H9 (cell line): ENCODE data around the gene SHE. TPM values are rescaled to one million over a fixed set of nuclear protein-coding genes. Genes with fewer than 3 reads are reported as not detected.

Experiments
- DNase-seq: peaks from one replicate; pipeline ENCODE4 v3.0.0-alpha.2; 2017
- H2AFZ ChIP-seq: one replicate; pipeline ENCODE4 v1.6.1; 2013; ENCODE audit warnings: mild to moderate bottlenecking, low read length, control low read depth, moderate library complexity
- H2AK5ac ChIP-seq: 2 replicates; pipeline ENCODE4 v1.6.1; 2013; ENCODE audit warnings: low read length, control low read depth, mixed read lengths; ENCODE audit not compliant: insufficient read length
- H2BK120ac ChIP-seq: one replicate; pipeline ENCODE4 v1.6.1; 2013; ENCODE audit warnings: low read depth, mild to moderate bottlenecking, low read length, control low read depth, inconsistent platforms; ENCODE audit not compliant: poor library complexity, severe bottlenecking
- H2BK12ac ChIP-seq: 2 replicates; pipeline ENCODE4 v1.6.1; 2013; ENCODE audit warnings: low read length, control low read depth, mixed read lengths, low read depth; ENCODE audit not compliant: insufficient read length
- H2BK15ac ChIP-seq: 2 replicates; pipeline ENCODE4 v1.6.1; 2013; ENCODE audit warnings: low read depth, low read length, control low read depth
- H2BK20ac ChIP-seq: one replicate; pipeline ENCODE4 v1.6.1; 2013; ENCODE audit warnings: low read depth, mild to moderate bottlenecking, low read length, control low read depth, inconsistent platforms; ENCODE audit not compliant: poor library complexity, severe bottlenecking
- H2BK5ac ChIP-seq: 2 replicates; pipeline ENCODE4 v1.6.1; 2013; ENCODE audit warnings: low read length, control low read depth, mixed read lengths; ENCODE audit not compliant: insufficient read length
- H3K14ac ChIP-seq: 2 replicates; pipeline ENCODE4 v1.6.1; 2013; ENCODE audit warnings: low read length, control low read depth; ENCODE audit not compliant: insufficient read depth
- H3K18ac ChIP-seq: 2 replicates; pipeline ENCODE4 v1.6.1; 2013; ENCODE audit warnings: low read depth, mild to moderate bottlenecking, mixed read lengths, low read length, control low read depth; ENCODE audit not compliant: insufficient read length
- H3K23ac ChIP-seq: 2 replicates; pipeline ENCODE4 v1.6.1; 2013; ENCODE audit warnings: low read length, control low read depth, mixed read lengths, low read depth; ENCODE audit not compliant: insufficient read length
- H3K23me2 ChIP-seq: 2 replicates; pipeline ENCODE4 v1.6.1; 2013; ENCODE audit warnings: low read depth, mild to moderate bottlenecking, mixed read lengths, low read length, control low read depth; ENCODE audit not compliant: insufficient read length, poor library complexity, severe bottlenecking
- H3K27ac ChIP-seq: 2 replicates; pipeline ENCODE4 v1.5.1; 2013; ENCODE audit warnings: low read length, control low read depth, mixed read lengths, low read depth; ENCODE audit not compliant: insufficient read length
- H3K27me3 ChIP-seq: 2 replicates; pipeline ENCODE4 v1.6.1; 2013; ENCODE audit warnings: low read length, control low read depth, inconsistent platforms; ENCODE audit not compliant: insufficient read depth
- H3K4ac ChIP-seq: 2 replicates; pipeline ENCODE4 v1.6.1; 2013; ENCODE audit warnings: low read depth, mild to moderate bottlenecking, control low read depth, inconsistent platforms, low read length, moderate library complexity
- H3K4me1 ChIP-seq: 2 replicates; pipeline ENCODE4 v1.6.1; 2013; ENCODE audit warnings: low read length, control low read depth, inconsistent platforms; ENCODE audit not compliant: insufficient read depth
- H3K4me2 ChIP-seq: 2 replicates; pipeline ENCODE4 v1.6.1; 2013; ENCODE audit warnings: low read length, control low read depth, mixed read lengths; ENCODE audit not compliant: insufficient read length, insufficient read depth
- H3K56ac ChIP-seq: 2 replicates; pipeline ENCODE4 v1.6.1; 2013; ENCODE audit warnings: low read depth, mild to moderate bottlenecking, mixed read lengths, low read length, control low read depth; ENCODE audit not compliant: insufficient read length
- H3K79me1 ChIP-seq: 2 replicates; pipeline ENCODE4 v1.6.1; 2013; ENCODE audit warnings: low read depth, mild to moderate bottlenecking, moderate library complexity, low read length, control low read depth, inconsistent platforms; ENCODE audit not compliant: insufficient read depth, poor library complexity, severe bottlenecking
- H3K79me2 ChIP-seq: 2 replicates; pipeline ENCODE4 v1.6.1; 2013; ENCODE audit warnings: low read length, control low read depth, inconsistent platforms; ENCODE audit not compliant: insufficient read depth
- H3K9ac ChIP-seq: 2 replicates; pipeline ENCODE4 v1.6.1; 2013; ENCODE audit warnings: low read length, control low read depth, mixed read lengths; ENCODE audit not compliant: insufficient read length; ENCODE audit errors: extremely low read depth
- H3K9me3 ChIP-seq: one replicate; pipeline ENCODE4 v1.6.1; 2013; ENCODE audit warnings: low read depth, low read length, inconsistent platforms; ENCODE audit not compliant: control insufficient read depth
- H3T11ph ChIP-seq: one replicate; pipeline ENCODE4 v1.6.1; 2013; ENCODE audit warnings: mild to moderate bottlenecking, low read length, control low read depth, inconsistent platforms
- H4K20me1 ChIP-seq: one replicate; pipeline ENCODE4 v1.6.1; 2013; ENCODE audit not compliant: control insufficient read depth, insufficient read length, insufficient read depth
- H4K5ac ChIP-seq: 2 replicates; pipeline ENCODE4 v1.6.1; 2013; ENCODE audit warnings: low read depth, mild to moderate bottlenecking, mixed read lengths, low read length, control low read depth; ENCODE audit not compliant: insufficient read length
- H4K8ac ChIP-seq: replicated peaks from 2 replicates; pipeline ENCODE4 v1.6.1; 2013; ENCODE audit warnings: low read length, control low read depth, mixed read lengths, low read depth; ENCODE audit not compliant: insufficient read length
- H4K91ac ChIP-seq: 2 replicates; pipeline ENCODE4 v1.6.1; 2013; ENCODE audit warnings: low read depth, mild to moderate bottlenecking, moderate library complexity, mixed read lengths, low read length, control low read depth; ENCODE audit not compliant: insufficient read length
- H3K27ac Mint-ChIP-seq, 3 experiments: 2 replicates in 2 of 3; 3 replicates in 1 of 3; pipeline ENCODE4 v1.8.0; 2020 to 2021; ENCODE audit warnings: mixed read lengths in 3 of 3, mild to moderate bottlenecking in 1 of 3, moderate library complexity in 1 of 3
- H3K27me3 Mint-ChIP-seq: 2 replicates; pipeline ENCODE4 v1.8.0; 2021; ENCODE audit warnings: low read depth, mild to moderate bottlenecking, moderate library complexity, mixed read lengths
- H3K36me3 Mint-ChIP-seq, 3 experiments: 2 replicates in 2 of 3; 3 replicates in 1 of 3; pipeline ENCODE4 v1.8.0; 2020 to 2021; ENCODE audit warnings: low read depth in 3 of 3, mixed read lengths in 3 of 3; ENCODE audit not compliant: insufficient read depth in 1 of 3
- H3K4me1 Mint-ChIP-seq, 2 experiments: 2 replicates each; pipeline ENCODE4 v1.8.0; 2020; ENCODE audit warnings: mixed read lengths in 2 of 2
- H3K4me3 Mint-ChIP-seq, 2 experiments: 2 replicates in 1 of 2; 3 replicates in 1 of 2; pipeline ENCODE4 v1.8.0; 2020 to 2021; ENCODE audit warnings: mild to moderate bottlenecking in 2 of 2, mixed read lengths in 2 of 2, moderate library complexity in 1 of 2
- H3K9me3 Mint-ChIP-seq, 2 experiments: 2 replicates in 1 of 2; 3 replicates in 1 of 2; pipeline ENCODE4 v1.8.0; 2020; ENCODE audit warnings: mild to moderate bottlenecking in 2 of 2, mixed read lengths in 2 of 2, moderate library complexity in 1 of 2
- WGBS: extraction: QIAGEN DNeasy Blood & Tissue Kit; methylation state at CpG from one replicate; pipeline ENCODE4 v1.1.7; 2013; ENCODE audit warnings: missing lambda C conversion rate, low lambda C conversion rate, mixed read lengths; ENCODE audit not compliant: insufficient read length; ENCODE audit errors: extremely low coverage; 5-methylcytosine and 5-hydroxymethylcytosine counted together
- total RNA-seq: library from RNA; stranded (reverse); gene quantifications from 2 replicates; pipeline ENCODE4 v1.2.1, GENCODE V29; 2021
- TF ChIP-seq, protein P1 (sequence below): fragments of 200-600 bp; sonication (generic); conservative IDR thresholded peaks from 3 replicates; pipeline ENCODE4 v1.8.0; 2021; ENCODE audit warnings: antibody characterized with exemption, mild to moderate bottlenecking

The SHE gene
- total RNA-seq, 1 experiment from 2014 or later = 0.48 TPM

DNA sequence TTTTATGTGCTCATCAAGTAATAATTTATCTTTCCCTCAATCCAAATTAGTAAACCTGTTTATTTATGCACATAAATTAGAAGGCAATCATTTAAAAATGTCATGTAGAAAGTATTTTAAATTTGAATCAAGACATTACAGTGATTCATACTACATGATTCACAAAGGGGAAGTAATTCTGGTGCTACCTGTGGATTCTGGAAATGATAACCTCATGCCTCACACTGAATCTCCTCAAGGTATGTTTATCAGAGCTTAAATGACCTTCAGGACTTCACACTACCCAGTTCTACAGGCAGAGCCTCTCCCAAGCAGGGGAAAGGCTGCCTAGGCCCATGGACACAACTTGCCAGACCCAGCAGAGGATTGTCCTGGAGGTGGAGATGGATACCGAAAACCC, 25.4 kb downstream of the SHE start:
- Histone ChIP-seq H4K5ac (no peak overlapping the region), H4K20me1 (no peaks in the 10 kb centered on the region), H3K9ac (no peak overlapping the region), H2BK20ac (no peak overlapping the region), H3K18ac (no peak overlapping the region), H3K27me3 (no peaks in the 10 kb centered on the region), H3K4me2 (no peak overlapping the region), H2BK12ac (no peak overlapping the region), H2BK120ac (no peak overlapping the region), H2AK5ac (no peak overlapping the region), H2AFZ (no peak overlapping the region), H3K27ac (no peak overlapping the region), H3T11ph (no peak overlapping the region), H4K8ac (no peak overlapping the region), H2BK15ac (no peak overlapping the region), H4K91ac (no peak overlapping the region), H3K23me2 (no peaks in the 10 kb centered on the region), H3K79me2 (no peaks in the 10 kb centered on the region), H3K23ac (no peak overlapping the region), H3K4me1 (0 out of 2 replicates have a peak, but pooled peaks cover 3% of the 10 kb centered on the region), H2BK5ac (no peak overlapping the region), H3K56ac (no peak overlapping the region), H3K14ac (no peak overlapping the region), H3K79me1 (no peaks in the 10 kb centered on the region), H3K4ac (no peak overlapping the region), H3K9me3 (no peaks in the 10 kb centered on the region)
- no CpG with 5 or more reads among the region's 1 CpG for whole genome bisulfite sequencing
- no peaks in the 10 kb centered on the region for H3K36me3 Mint-ChIP-seq
- no peaks in the 10 kb centered on the region for H3K27me3 Mint-ChIP-seq
- H3K27ac Mint-ChIP-seq = no peak overlapping the region
- no peaks in the 10 kb centered on the region for H3K9me3 Mint-ChIP-seq
- H3K4me3 Mint-ChIP-seq = no peak overlapping the region
- TF ChIP-seq, protein P1, sequence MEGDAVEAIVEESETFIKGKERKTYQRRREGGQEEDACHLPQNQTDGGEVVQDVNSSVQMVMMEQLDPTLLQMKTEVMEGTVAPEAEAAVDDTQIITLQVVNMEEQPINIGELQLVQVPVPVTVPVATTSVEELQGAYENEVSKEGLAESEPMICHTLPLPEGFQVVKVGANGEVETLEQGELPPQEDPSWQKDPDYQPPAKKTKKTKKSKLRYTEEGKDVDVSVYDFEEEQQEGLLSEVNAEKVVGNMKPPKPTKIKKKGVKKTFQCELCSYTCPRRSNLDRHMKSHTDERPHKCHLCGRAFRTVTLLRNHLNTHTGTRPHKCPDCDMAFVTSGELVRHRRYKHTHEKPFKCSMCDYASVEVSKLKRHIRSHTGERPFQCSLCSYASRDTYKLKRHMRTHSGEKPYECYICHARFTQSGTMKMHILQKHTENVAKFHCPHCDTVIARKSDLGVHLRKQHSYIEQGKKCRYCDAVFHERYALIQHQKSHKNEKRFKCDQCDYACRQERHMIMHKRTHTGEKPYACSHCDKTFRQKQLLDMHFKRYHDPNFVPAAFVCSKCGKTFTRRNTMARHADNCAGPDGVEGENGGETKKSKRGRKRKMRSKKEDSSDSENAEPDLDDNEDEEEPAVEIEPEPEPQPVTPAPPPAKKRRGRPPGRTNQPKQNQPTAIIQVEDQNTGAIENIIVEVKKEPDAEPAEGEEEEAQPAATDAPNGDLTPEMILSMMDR = no peak
- no peak for DNase-seq
- peaks cover 6 to 12% of the 10 kb centered on the region in 2 experiments for H3K4me1 Mint-ChIP-seq
